HK-2 (cell line): ENCODE results near the gene TXNDC16.
"Not testable (repeated sequence)": the region's sequence is repeated elsewhere in the genome, so short reads cannot be mapped to it uniquely, and the experiment has no call there.

ENCODE experiments used
- DNase-seq: peaks from one replicate; pipeline ENCODE4 v3.0.0-alpha.2; 2018; ENCODE audit not compliant: unreplicated experiment

TXNDC16 gene

DNA sequence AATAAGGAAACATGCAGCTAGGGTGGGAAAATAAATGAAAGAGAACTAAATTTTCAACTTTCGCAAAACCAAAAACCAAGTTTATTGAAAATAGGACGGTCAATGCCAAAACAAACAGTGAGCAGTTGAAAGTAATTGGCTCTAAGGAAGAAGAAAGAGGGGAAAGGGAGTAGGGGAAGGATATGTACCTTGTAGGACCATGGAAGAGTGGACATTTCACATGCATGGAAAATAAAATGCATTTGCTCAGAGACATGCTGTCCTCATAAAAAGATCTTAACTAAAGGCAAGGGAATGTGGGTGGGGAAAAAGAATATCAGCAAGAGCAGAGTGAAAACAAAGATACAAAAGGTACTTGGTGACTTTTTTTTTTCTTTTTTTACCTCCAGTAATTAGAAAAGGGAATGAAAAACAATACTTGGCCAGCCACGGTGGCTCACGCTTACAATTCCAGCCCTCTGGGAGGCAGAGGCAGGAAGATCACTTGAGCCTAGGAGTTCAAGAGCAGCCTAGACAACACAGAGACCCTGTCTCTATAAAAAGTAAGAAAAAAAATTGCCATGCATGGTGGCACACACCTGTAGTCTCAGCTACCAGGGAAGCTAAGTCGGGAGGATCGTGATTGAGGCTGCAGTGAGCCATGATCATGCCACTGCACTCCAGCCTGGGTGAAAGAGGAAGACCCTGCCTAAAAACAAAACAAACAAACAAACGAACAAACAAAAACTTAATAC, 6.6 kb downstream of the TXNDC16 start:
- DNase-seq = no peak

GRCh38 chr14:52538623-52539022, 13.7 kb downstream of the TXNDC16 start:
- DNase-seq = no peak

- DNase-seq = no peak
These were observed 16.0 kb downstream of the TXNDC16 start for GRCh38 chr14:52536269-52536668.

DNA sequence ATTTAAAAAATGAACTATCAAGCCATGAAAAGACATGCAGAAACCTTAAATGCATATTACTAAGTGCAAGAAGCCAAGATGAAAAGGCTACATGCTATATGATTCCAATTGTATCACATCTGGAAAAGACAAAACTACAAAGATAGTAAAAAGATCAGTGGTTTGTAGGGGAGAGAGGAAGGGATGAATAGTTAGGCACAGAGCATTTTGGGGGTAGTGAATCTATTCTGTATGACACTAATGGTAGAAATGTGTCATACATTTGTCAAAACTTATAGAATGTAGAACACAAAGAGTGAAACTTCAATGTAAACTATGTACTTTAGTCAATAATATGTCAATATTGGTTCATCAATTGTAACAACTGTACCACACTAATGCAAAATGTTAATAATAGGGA, 20.8 kb downstream of the TXNDC16 start:
- no peak for DNase-seq

DNA sequence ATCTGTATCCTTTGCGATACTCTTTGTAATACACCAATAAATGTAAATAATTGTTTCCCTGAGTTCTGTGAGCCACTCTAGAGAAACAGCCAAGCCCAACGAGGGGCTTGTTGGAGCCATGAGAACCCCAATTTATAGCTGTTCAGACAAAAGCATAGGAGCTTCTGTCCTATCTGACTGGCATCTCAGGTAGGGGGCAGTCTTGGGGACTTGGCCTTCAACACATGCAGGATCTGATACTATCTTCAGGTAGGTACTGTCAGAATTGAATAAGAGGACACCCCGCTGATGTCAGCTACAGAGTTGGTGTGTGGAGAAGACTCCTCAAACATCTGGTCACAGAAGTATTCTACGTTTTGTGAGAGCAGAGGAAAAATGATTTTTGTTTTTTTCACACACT, 25.3 kb downstream of the TXNDC16 start:
- no peak for DNase-seq

DNA sequence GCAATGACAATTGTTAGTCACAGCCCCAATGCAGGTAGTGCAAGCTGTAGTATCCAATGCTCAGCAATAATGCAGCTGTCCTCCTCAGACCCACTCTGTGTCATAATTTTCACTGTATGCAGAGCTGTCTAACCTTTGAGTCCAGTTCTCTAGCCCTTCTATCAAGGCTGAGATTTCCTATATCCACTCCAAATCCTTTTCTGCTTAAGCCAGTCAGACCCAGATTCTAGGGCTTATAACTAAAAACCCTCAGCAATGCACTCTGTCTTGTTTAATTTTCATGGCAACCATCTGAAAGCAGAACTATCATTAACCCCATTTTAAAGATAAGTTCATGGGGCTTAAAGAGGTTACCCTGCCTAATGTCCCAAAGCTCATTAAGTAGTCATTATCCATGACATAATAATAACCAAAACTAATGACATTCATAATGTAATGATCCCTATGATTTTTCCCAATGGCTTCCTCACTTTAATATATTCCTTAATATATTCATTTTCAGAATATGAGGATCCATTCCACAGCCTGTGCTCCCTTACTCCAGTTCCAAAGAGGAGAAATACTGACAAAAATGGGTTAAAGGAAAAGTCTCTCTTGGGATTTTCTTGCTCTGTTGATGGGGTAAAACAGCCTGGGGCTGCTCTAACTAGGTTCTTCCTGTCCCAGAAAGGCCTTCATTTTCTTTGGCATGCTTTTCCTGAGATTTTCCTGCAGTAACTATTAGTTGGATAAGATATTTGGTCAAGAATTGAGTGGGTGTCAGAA, 29.5 kb downstream of the TXNDC16 start:
- no peak for DNase-seq

DNA sequence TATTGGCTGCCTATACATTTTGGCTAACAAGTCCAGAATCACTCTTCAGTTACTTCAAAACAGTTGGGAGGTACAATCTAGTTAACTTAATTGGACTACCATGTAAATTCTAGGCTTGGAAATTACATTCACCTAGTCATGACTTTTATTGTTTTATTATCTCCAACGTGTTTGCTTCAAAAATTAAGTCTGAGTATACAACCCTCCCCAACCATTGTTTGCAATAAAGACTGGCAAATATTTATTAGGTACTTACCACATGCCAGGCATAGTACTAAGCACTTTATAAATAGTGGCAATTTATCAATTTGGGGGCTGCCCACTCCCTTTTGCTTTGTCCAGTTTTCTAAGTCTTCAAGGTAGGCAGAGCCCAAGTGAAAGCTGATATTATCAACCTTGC, 30.3 kb downstream of the TXNDC16 start:
- DNase-seq = no peak

DNA sequence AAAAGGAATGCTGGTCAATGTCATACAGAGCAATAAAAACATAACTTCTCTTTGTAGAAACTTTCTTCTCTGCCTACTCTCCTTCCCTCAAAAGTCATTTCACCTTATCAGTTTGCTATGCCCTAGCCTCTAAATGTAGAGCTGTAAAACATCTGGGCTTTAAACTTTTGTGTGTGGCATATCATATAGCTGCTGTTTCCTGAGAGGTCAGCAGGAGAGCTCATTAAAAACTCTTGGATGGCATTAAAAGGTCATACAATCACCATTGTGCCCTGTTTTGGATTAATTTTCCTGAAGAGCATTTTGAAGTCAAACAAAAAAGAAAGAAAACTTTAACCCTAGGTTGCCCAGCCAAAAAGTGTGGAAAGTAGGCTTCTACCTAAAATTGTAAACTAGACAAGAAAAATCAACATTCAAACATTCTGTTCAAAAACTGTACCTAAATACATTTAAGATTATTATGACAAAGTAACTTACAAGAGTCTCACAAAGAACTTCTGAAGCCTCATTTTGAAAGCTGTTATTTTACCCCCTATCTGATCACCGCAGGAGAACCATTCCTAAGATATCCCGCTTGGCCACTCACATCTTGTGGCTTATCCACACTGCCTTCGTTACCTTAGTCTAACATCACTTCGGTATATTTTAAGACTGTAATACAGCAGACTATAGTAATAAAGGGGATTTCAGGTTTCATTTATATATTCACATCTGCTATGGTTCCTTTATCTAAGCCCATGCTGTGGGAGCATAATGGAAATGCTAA, 38.1 kb downstream of the TXNDC16 start:
- no peak for DNase-seq

DNA sequence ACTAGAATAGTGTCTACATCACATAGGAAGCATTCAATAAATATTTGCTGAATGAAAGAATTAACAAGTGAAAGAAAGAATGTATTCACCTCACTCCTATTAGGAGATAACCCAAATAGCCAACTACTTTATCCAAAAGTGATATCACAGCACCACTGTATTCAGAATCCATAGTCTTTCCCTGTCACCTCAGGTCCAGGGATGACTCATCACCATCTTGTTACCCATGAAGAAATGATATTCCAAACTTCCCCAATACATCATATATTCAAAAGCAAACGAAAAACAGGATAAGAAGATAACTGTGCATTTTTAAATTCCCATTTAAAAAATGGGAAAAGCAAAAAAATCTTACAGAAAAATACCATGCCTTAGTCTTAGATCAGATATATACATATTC, 39.1 kb downstream of the TXNDC16 start:
- no peak for DNase-seq

DNA sequence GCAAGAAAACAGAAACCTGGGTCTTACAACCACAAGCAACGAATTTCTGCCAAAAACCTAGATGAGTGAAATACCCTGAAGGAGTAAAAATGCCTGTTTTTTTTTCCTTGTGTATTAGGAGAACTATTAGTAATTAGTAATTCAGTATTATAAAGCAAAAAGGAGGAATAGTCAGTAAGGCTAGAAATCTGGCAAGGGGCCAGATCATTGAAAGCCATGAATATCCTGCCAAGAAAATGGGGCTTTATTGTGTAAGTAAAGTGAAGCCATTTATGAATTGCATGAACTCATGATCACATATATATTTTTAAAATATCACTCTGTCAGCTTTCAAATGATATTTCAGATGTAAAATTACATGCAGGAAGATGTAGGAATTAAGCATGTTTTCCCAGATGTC, 57.9 kb downstream of the TXNDC16 start:
- no peak for DNase-seq

DNA sequence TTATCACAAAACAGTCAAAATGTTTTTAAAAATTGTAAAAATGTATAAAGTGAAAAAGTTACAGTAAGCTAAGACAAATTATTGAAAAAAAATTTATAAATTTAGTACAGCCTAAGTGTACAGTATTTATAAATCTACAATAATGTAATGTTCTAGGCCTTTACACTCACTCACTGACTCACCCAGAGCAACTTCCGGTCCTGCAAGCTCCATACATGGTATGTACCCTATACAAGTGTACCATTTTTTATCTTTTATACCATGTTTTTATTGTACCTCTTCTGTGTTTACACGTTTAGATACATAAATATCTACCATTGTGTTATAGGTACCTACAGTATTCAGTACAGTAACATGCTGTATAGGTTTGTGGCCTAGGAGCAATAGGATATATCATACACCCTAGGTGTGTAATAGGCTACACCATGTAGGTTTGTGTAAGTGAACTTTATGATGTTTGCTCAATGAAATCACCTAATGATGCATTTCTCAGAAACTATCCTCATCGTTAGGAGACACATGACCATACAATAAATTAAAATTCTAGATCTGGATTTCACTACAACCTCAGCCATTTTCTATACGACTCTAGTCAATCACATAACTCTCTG, 66.8 kb downstream of the TXNDC16 start:
- DNase-seq = no peak

DNA sequence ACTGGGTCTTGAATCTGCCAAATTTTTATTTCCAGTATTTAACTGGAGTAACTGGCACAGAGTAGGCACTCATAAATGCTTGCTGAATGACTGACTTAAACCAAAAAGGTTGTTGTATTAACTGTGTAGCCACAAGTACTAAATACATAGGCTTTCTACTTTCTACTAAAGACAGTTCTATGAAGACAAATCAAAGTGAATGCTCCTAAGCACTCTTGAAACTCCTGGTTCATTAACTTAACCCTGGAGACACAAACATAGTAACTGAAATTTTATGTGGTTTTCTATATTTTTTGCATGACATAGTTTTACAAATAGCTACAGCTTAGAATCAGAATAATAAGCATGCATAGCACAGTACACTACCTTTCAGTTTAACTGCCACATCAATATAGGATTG, 70.4 kb downstream of the TXNDC16 start:
- DNase-seq = no peak

DNA sequence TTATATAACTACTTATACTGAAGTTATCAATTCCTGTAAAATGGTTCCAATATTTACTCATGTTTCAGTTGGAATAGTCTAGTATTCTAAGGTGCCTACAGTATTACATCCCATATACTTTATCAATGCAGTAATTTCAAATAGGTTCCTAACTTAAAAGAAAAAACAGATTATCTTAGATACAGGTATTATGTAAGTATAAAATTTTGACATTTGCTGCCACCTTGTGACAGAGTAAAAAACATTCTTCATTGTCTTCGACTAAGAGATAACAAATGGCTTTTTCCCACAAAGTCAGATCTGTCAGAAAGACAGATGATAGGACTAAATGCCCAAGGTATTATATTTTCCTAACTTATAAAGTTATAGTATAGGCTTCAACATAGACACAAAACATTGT, 78.7 kb downstream of the TXNDC16 start:
- no peak for DNase-seq

- no peak for DNase-seq
These were observed 79.6 kb downstream of the TXNDC16 start for GRCh38 chr14:52472728-52473127.

- DNase-seq = not testable (repeated sequence)
These were observed 80.1 kb downstream of the TXNDC16 start for GRCh38 chr14:52472251-52472650.

- no peak for DNase-seq
These were observed 84.6 kb downstream of the TXNDC16 start for GRCh38 chr14:52467515-52468266.

DNA sequence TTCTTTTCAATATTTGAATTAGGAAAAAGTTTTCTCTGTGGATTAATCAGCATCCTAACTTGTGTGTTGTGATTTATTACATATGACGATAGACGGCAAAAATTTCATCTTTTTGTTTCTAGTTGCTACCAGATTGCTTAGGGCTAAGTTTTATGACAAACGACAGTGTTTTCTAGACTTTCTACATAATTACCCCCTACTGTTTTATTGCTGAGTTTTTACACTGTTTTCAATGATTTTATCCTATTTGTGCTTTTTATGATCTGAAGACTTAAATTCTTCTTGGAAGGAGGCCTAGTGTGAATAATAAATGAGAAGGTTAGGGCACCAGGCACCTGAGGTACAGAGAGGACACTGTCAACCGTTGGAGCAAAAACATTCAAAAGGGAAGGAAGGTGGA, 88.1 kb downstream of the TXNDC16 start:
- DNase-seq = no peak

DNA sequence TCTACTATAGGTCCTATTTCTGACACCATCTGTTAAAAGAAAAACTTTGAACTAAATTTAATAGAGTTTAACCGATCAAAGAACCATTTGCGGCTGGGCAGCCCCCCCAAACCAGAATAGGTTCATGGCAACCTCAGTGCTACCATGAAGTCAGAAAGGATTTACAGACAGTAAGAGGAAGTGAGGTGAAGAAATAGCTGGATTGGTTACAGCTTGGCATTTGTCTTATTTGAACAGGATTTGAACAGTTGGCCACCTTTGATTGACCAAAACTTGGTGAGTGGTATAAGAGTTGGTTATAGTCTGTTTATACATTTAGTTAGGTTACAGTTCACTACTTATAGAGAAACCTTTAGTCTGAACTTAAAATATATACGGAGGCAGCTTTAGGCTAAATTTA, 88.9 kb downstream of the TXNDC16 start:
- no peak for DNase-seq

DNA sequence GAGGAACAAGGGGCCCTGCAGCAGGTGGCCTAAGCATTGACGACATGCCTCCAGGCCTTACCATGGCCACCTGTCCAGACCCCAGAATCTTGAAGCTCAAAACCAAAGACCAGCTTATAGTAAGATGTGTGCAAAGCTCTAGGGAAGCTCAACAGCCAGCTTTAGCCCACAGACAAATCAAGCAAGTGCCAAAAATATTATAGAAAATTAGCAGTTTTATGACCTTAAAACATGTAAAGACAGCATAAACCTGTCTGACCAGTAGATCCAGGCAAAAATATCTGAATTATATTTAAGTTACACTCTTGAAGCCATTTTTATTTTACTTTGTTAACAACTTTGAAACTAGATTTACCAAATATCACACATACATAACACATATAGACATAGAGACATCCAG, 90.6 kb downstream of the TXNDC16 start:
- no peak for DNase-seq

DNA sequence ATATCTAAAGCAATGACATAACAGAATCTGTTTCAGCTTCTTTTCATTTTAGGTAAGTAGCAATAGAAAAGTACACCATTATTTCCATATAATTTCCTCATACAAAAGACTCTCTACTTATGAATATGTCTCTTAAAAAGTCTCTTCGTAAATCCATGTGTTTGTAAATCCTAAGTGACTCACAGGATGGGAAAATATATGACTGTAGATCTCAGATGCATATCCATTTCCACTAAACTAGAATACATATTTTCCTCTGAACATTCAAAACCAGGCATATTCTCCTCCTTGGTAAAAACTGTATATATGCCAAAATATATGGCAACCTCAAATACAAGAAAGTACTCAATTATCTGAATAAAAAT, 93.6 kb downstream of the TXNDC16 start:
- DNase-seq = no peak

DNA sequence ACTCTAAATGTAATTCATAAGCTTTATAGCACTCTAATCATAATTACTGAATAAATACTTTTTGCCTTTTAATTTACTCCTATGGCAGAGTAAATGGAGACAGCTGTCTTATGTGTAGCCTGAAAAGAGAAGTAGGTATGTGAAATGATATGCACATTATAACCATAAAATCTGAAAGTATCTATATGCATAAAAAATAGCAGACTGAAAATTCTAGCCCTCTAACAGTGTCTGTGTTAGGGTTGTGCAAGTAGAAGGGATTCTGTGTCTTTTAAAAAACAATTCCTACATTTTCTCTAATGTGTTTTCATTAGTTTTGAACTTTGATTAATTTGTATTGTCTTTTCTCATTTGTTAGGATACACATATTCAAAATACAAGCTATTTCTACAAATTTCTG, 94.9 kb downstream of the TXNDC16 start:
- no peak for DNase-seq
